ENCODE results near the gene CHMP3.
"Not testable (repeated sequence)": the region's sequence is repeated elsewhere in the genome, so short reads cannot be mapped to it uniquely, and the experiment has no call there.

Gene CHMP3

GRCh38 chr2:86557836-86558235 is 5.4 kb downstream of the CHMP3 start:
- Histone ChIP-seq H3K9ac (ENCODE audit: low read length) (no peak overlapping the region), H3K79me2 (ENCODE audit: insufficient read depth, low read length) (peaks cover 89% of the 10 kb centered on the region), H3K9me2 (replicated peaks; ENCODE audit: insufficient read depth, low read length) (no peaks in the 10 kb centered on the region), H3K9me3 (ENCODE audit: insufficient read depth, low read length) (no peaks in the 10 kb centered on the region), H3K27me3 (ENCODE audit: low read length) (no peaks in the 10 kb centered on the region), H2AFZ (ENCODE audit: low read depth, low read length, severe bottlenecking) (no peak overlapping the region), H3K36me3 (ENCODE audit: low read length) (no peaks in the 10 kb centered on the region), H3K4me2 (ENCODE audit: low read depth, low read length, poor library complexity, severe bottlenecking) (no peak overlapping the region), H3K27ac (ENCODE audit: low read depth, low read length) (no peak overlapping the region), H3K4me3 (ENCODE audit: insufficient read depth, low read length, poor library complexity, severe bottlenecking) (no peak overlapping the region), H4K20me1 (ENCODE audit: low read depth, low read length) (no peaks in the 10 kb centered on the region), H3F3A (ENCODE audit: insufficient read depth) (no peaks in the 10 kb centered on the region)
- TF ChIP-seq EZH2phosphoT487 (conservative IDR thresholded peaks at IDR 0.05; ENCODE audit: low read length) (no peak), CTCF (IDR thresholded peaks at IDR 0.05; ENCODE audit: insufficient read depth, low read length, poor library complexity, severe bottlenecking) (no peak)

GRCh38 chr2:86556508-86556907 is 6.7 kb downstream of the CHMP3 start:
- Histone ChIP-seq H3K27ac (ENCODE audit: low read depth, low read length) (no peak overlapping the region), H4K20me1 (ENCODE audit: low read depth, low read length) (no peaks in the 10 kb centered on the region), H3K36me3 (ENCODE audit: low read length) (no peaks in the 10 kb centered on the region), H3K27me3 (ENCODE audit: low read length) (no peaks in the 10 kb centered on the region), H3K79me2 (ENCODE audit: insufficient read depth, low read length) (peaks cover 90% of the 10 kb centered on the region), H2AFZ (ENCODE audit: low read depth, low read length, severe bottlenecking) (no peak overlapping the region), H3F3A (ENCODE audit: insufficient read depth) (no peaks in the 10 kb centered on the region), H3K4me2 (ENCODE audit: low read depth, low read length, poor library complexity, severe bottlenecking) (no peak overlapping the region), H3K9ac (ENCODE audit: low read length) (no peak overlapping the region), H3K4me3 (ENCODE audit: insufficient read depth, low read length, poor library complexity, severe bottlenecking) (no peak overlapping the region), H3K9me3 (ENCODE audit: insufficient read depth, low read length) (no peaks in the 10 kb centered on the region), H3K9me2 (replicated peaks; ENCODE audit: insufficient read depth, low read length) (no peaks in the 10 kb centered on the region)
- no peak for TF ChIP-seq CTCF (IDR thresholded peaks at IDR 0.05; ENCODE audit: insufficient read depth, low read length, poor library complexity, severe bottlenecking)
- no peak for TF ChIP-seq EZH2phosphoT487 (conservative IDR thresholded peaks at IDR 0.05; ENCODE audit: low read length)

- Histone ChIP-seq H3F3A (ENCODE audit: insufficient read depth) (no peaks in the 10 kb centered on the region), H3K27me3 (ENCODE audit: low read length) (no peaks in the 10 kb centered on the region), H3K9me3 (ENCODE audit: insufficient read depth, low read length) (0 out of 2 replicates have a peak, but pooled peaks cover under 1% of the 10 kb centered on the region), H3K9ac (ENCODE audit: low read length) (no peak overlapping the region), H3K27ac (ENCODE audit: low read depth, low read length) (no peak overlapping the region), H2AFZ (ENCODE audit: low read depth, low read length, severe bottlenecking) (no peak overlapping the region), H3K79me2 (ENCODE audit: insufficient read depth, low read length) (peaks cover 70% of the 10 kb centered on the region), H3K9me2 (replicated peaks; ENCODE audit: insufficient read depth, low read length) (no peaks in the 10 kb centered on the region), H3K4me2 (ENCODE audit: low read depth, low read length, poor library complexity, severe bottlenecking) (no peak overlapping the region), H3K36me3 (ENCODE audit: low read length) (no peaks in the 10 kb centered on the region; the same call in 1 of the 2 replicates), H4K20me1 (ENCODE audit: low read depth, low read length) (no peaks in the 10 kb centered on the region), H3K4me3 (ENCODE audit: insufficient read depth, low read length, poor library complexity, severe bottlenecking) (no peak overlapping the region)
- no peak for TF ChIP-seq CTCF (IDR thresholded peaks at IDR 0.05; ENCODE audit: insufficient read depth, low read length, poor library complexity, severe bottlenecking)
- no peak for TF ChIP-seq EZH2phosphoT487 (conservative IDR thresholded peaks at IDR 0.05; ENCODE audit: low read length)
These were observed 10.4 kb downstream of the CHMP3 start for GRCh38 chr2:86552889-86553288.

GRCh38 chr2:86549963-86550725 is 13.1 kb downstream of the CHMP3 start:
- H3K9ac ChIP-seq (ENCODE audit: low read length): not testable (repeated sequence)

GRCh38 chr2:86549440-86549839 is 13.8 kb downstream of the CHMP3 start:
- not testable (repeated sequence) for H3K4me3 ChIP-seq (ENCODE audit: insufficient read depth, low read length, poor library complexity, severe bottlenecking); H2AFZ ChIP-seq (ENCODE audit: low read depth, low read length, severe bottlenecking); H3F3A ChIP-seq (ENCODE audit: insufficient read depth); H3K9ac ChIP-seq (ENCODE audit: low read length); H3K4me2 ChIP-seq (ENCODE audit: low read depth, low read length, poor library complexity, severe bottlenecking); H3K27me3 ChIP-seq (ENCODE audit: low read length); H3K9me2 ChIP-seq (replicated peaks; ENCODE audit: insufficient read depth, low read length); H4K20me1 ChIP-seq (ENCODE audit: low read depth, low read length); H3K27ac ChIP-seq (ENCODE audit: low read depth, low read length)
- Histone ChIP-seq H3K79me2 (ENCODE audit: insufficient read depth, low read length) (peaks cover 43% of the 10 kb centered on the region), H3K9me3 (ENCODE audit: insufficient read depth, low read length) (peaks cover 16% of the 10 kb centered on the region; the same call in 1 of the 2 replicates), H3K36me3 (ENCODE audit: low read length) (peaks cover 14% of the 10 kb centered on the region)

More at GRCh38 chr2:86549963-86550725, 13.1 kb downstream of the CHMP3 start:
- not testable (repeated sequence) for H2AFZ ChIP-seq (ENCODE audit: low read depth, low read length, severe bottlenecking); H3K27me3 ChIP-seq (ENCODE audit: low read length); H3K4me2 ChIP-seq (ENCODE audit: low read depth, low read length, poor library complexity, severe bottlenecking); H3F3A ChIP-seq (ENCODE audit: insufficient read depth); H4K20me1 ChIP-seq (ENCODE audit: low read depth, low read length); H3K4me3 ChIP-seq (ENCODE audit: insufficient read depth, low read length, poor library complexity, severe bottlenecking); H3K27ac ChIP-seq (ENCODE audit: low read depth, low read length); H3K9me2 ChIP-seq (replicated peaks; ENCODE audit: insufficient read depth, low read length)
- Histone ChIP-seq H3K79me2 (ENCODE audit: insufficient read depth, low read length) (peaks cover 51% of the 10 kb centered on the region), H3K36me3 (ENCODE audit: low read length) (peaks cover 14% of the 10 kb centered on the region), H3K9me3 (ENCODE audit: insufficient read depth, low read length) (peaks cover 16% of the 10 kb centered on the region; the same call in 1 of the 2 replicates)

All from SU-DHL-6 (cell line).